Mucosa of descending colon (tissue), 3 donors: Measurements from ENCODE around the gene MEGF6. TPM values are rescaled to one million over a fixed set of nuclear protein-coding genes. Genes with fewer than 3 reads are reported as not detected.

ENCODE experiments used
- ATAC-seq: fragments of 200-7000 bp; cut with Tn5 transposase; one replicate; pipeline ENCODE4 v1.9.1; 2020; ENCODE audit warnings: mild to moderate bottlenecking, moderate library complexity
- DNase-seq, 3 donors: peaks; one replicate each; pipeline ENCODE4 v3.0.0-alpha.2; 2020
- H3K36me3 ChIP-seq: fragments of 200-600 bp; one replicate; pipeline ENCODE4 v1.8.0; 2021; ENCODE audit warnings: low read depth, mild to moderate bottlenecking
- H3K4me1 ChIP-seq: fragments of 200-600 bp; one replicate; pipeline ENCODE4 v1.8.0; 2021; ENCODE audit warnings: low read depth, mild to moderate bottlenecking
- H3K4me3 ChIP-seq: fragments of 200-600 bp; one replicate; pipeline ENCODE4 v1.8.0; 2021; ENCODE audit warnings: mild to moderate bottlenecking
- H3K9me3 ChIP-seq: fragments of 200-600 bp; one replicate; pipeline ENCODE4 v1.8.0; 2021; ENCODE audit warnings: mild to moderate bottlenecking
- CTCF ChIP-seq: fragments of 200-600 bp; IDR thresholded peaks from one replicate; pipeline ENCODE4 v1.8.0; 2022; ENCODE audit warnings: antibody characterized with exemption, mild to moderate bottlenecking
- intact Hi-C, 2 donors: fragments of 100-400 bp; cut with DNase I in 1 of 2; cut with micrococcal nuclease in 1 of 2; formaldehyde crosslinking; loops; one replicate each; pipeline versions ENCODE4 v1.11.0 to v1.11.1; 2022; cut with DNase I, micrococcal nuclease
- total RNA-seq, 3 donors: library from RNA; stranded (reverse); fragmentation: NEBNext Ultra II Directional in 2 of 3; extraction: Animal tissue kit (Norgen Biotek cat#: 25700) in 2 of 3; gene quantifications; one replicate each; pipeline versions ENCODE4 v1.2.1 to v1.2.4, GENCODE V29; 2021 to 2023
- donor health status: DM: no; HTN: no; CAD: no; lungs with moderate emphysema.
- donor health status: DM: no; HTN: no; CAD: no.
- donor health status: DM: no; HTN: yes; CAD: no.

Gene MEGF6
- total RNA-seq, 3 donors from 2014 or later = 6.2 to 12.2 (median 8.5) TPM

- no peaks in the 10 kb centered on the region for H3K36me3 ChIP-seq
- ATAC-seq (no peak), DNase-seq (no peak)
- H3K4me1 ChIP-seq = peaks cover 14% of the 10 kb centered on the region
- no peak overlapping the region for H3K4me3 ChIP-seq
- TF ChIP-seq CTCF = no peak
- intact Hi-C loops = no loop called here
- H3K9me3 ChIP-seq = no peaks in the 10 kb centered on the region
These were observed 815 bp upstream of the MEGF6 start for GRCh38 chr1:3612123-3612522.

DNA sequence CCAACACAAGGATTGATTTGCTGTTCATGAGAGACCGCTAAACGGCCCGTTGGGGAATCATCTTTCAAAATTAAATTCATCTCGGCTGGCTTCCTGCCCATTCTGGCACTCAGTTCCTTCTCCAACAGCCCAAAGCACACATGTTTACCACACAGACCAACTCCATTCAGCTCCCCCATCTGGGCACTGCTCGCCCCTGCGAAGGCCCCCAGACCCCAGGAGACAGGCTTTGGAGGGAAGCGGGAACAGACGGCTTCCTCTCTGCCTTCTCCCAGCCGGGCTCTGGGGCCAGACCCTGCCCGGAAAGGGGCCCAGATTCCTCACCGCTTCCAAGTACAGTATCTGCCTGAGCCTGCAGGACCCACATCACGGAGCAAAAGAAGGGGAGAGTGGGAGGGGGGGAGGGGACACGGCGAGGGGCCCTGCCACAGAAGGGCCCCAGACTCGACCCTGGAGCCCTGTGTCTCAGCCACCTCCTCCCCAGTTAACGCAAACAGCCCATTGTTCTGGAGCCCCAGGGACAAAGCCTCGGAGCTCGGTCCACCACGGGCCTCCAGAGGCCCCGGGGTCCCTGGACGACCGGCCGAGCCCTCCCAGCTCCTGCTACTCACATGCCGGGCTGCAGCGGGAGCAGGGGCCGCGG lies 660 bp downstream of the MEGF6 start:
- TF ChIP-seq CTCF = no peak
- intact Hi-C loops = no loop called here
- no peak for DNase-seq
- Histone ChIP-seq H3K36me3 (no peaks in the 10 kb centered on the region), H3K4me3 (no peak overlapping the region), H3K9me3 (no peaks in the 10 kb centered on the region), H3K4me1 (peaks cover 14% of the 10 kb centered on the region)
- ATAC-seq = no peak

GRCh38 chr1:3609769-3610526 lies 1.4 kb downstream of the MEGF6 start:
- no peak for DNase-seq
- no peaks in the 10 kb centered on the region for H3K36me3 ChIP-seq
- intact Hi-C loops = no loop called here
- H3K4me3 ChIP-seq = no peak overlapping the region
- peaks cover 14% of the 10 kb centered on the region for H3K4me1 ChIP-seq
- no peaks in the 10 kb centered on the region for H3K9me3 ChIP-seq
- no peak for TF ChIP-seq CTCF
- no peak for ATAC-seq

DNA sequence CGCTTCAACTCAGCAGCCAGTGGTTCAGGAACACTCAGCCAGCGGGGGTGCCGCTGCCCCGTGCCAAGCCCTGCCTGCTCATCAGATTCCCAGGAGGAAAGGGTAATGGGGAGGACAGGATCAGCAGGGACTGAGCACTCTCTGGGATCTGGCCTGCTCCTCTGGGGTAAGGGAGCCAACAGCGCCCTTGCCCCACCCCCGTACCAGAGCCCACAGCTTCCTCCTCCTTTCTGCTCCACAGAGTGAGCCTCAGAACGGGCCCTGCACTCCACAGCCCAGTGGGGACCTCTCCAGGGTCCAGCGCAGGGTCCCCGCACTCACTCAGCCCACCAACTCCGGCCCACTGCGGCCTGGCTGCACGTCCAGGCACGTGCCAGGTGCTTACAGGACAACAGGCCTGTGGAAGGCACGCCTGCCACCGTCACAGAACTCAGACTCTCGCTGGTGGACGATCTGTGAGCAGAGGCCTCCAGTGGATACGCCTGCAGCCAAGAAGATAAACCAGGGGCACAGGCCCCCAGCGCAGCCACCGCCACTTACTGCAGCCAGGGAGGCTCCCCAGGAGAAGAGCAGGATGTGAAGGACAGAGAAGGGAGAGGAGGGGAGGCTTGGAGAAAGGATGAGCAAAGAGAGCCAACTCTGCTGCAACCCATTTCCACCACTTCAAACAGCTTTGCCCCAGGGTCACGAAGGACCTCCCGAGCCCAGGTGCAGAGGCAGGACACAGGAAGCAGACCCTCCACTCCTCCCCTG lies 2.1 kb downstream of the MEGF6 start:
- intact Hi-C loops = no loop called here
- Histone ChIP-seq H3K4me1 (peaks cover 14% of the 10 kb centered on the region), H3K36me3 (no peaks in the 10 kb centered on the region), H3K4me3 (no peak overlapping the region), H3K9me3 (no peaks in the 10 kb centered on the region)
- TF ChIP-seq CTCF = no peak
- ATAC-seq (no peak), DNase-seq (no peak)

- DNase-seq (no peak), ATAC-seq (no peak)
- no peak for TF ChIP-seq CTCF
- Histone ChIP-seq H3K9me3 (no peaks in the 10 kb centered on the region), H3K4me1 (peaks cover 14% of the 10 kb centered on the region), H3K36me3 (no peaks in the 10 kb centered on the region), H3K4me3 (no peak overlapping the region)
- intact Hi-C loops = no loop called here
These were observed 3.2 kb downstream of the MEGF6 start for GRCh38 chr1:3608154-3608553.
